OCI-LY1 (cell line): Measurements from ENCODE around the gene TNS3.

Experiments used
- H2AFZ ChIP-seq: fragments of 200-600 bp; sonication (generic), shearing (Covaris generic); 2 replicates; pipeline ENCODE4 v1.6.0; 2014; ENCODE audit warnings: antibody characterized with exemption, mild to moderate bottlenecking, low read length
- H3F3A ChIP-seq: fragments of 200-600 bp; sonication (generic), shearing (Covaris generic); 2 replicates; pipeline ENCODE4 v1.6.0; 2014; ENCODE audit warnings: mild to moderate bottlenecking, antibody characterized with exemption, low read length, moderate library complexity; ENCODE audit not compliant: insufficient read depth
- H3K27ac ChIP-seq: fragments of 200-600 bp; sonication (generic); 2 replicates; pipeline ENCODE4 v1.5.1; 2014; ENCODE audit warnings: low read length, mixed run types, mild to moderate bottlenecking, low read depth; ENCODE audit not compliant: poor library complexity, severe bottlenecking
- H3K27me3 ChIP-seq: fragments of 200-600 bp; sonication (generic); 2 replicates; pipeline ENCODE4 v1.6.0; 2014; ENCODE audit warnings: antibody characterized with exemption, mild to moderate bottlenecking, low read length, moderate library complexity; ENCODE audit not compliant: insufficient read depth
- H3K36me3 ChIP-seq: fragments of 200-600 bp; sonication (generic); 2 replicates; pipeline ENCODE4 v1.6.1; 2014; ENCODE audit warnings: mild to moderate bottlenecking, antibody characterized with exemption, low read length, moderate library complexity, mixed read lengths; ENCODE audit not compliant: insufficient read depth
- H3K4me1 ChIP-seq: fragments of 200-600 bp; sonication (generic); 2 replicates; pipeline ENCODE4 v1.5.1; 2014; ENCODE audit warnings: mild to moderate bottlenecking, low read length, moderate library complexity; ENCODE audit not compliant: insufficient read depth, severe bottlenecking
- H3K4me2 ChIP-seq: fragments of 200-600 bp; sonication (generic), shearing (Covaris generic); 2 replicates; pipeline ENCODE4 v1.6.1; 2014; ENCODE audit warnings: low read length
- H3K4me3 ChIP-seq: fragments of 200-600 bp; sonication (generic); 2 replicates; pipeline ENCODE4 v1.5.1; 2014; ENCODE audit warnings: low read length, low read depth, mild to moderate bottlenecking, mixed read lengths; ENCODE audit not compliant: poor library complexity, severe bottlenecking
- H3K79me2 ChIP-seq: fragments of 200-600 bp; shearing (Covaris generic); 2 replicates; pipeline ENCODE4 v1.6.1; 2016; ENCODE audit warnings: mixed run types, low read length, mixed read lengths; ENCODE audit not compliant: insufficient read depth
- H3K9ac ChIP-seq: fragments of 200-600 bp; sonication (generic), shearing (Covaris generic); 2 replicates; pipeline ENCODE4 v1.6.1; 2014; ENCODE audit warnings: mild to moderate bottlenecking, low read length, mixed read lengths
- H3K9me2 ChIP-seq: fragments of 200-600 bp; sonication (generic), shearing (Covaris generic); 2 replicates; pipeline ENCODE4 v1.6.1; 2014; ENCODE audit warnings: low read depth, mild to moderate bottlenecking, low read length, mixed read lengths
- H3K9me3 ChIP-seq: fragments of 200-600 bp; shearing (Covaris generic); 2 replicates; pipeline ENCODE4 v1.6.1; 2014; ENCODE audit warnings: low read length, mixed read lengths
- H4K20me1 ChIP-seq: fragments of 200-600 bp; sonication (generic), shearing (Covaris generic); 2 replicates; pipeline ENCODE4 v1.6.0; 2016; ENCODE audit warnings: mild to moderate bottlenecking, low read length; ENCODE audit not compliant: insufficient read depth
- EZH2 ChIP-seq: fragments of 200-600 bp; sonication (generic), shearing (Covaris generic); IDR thresholded peaks from 2 replicates; pipeline ENCODE4 v1.8.0; 2017; ENCODE audit warnings: borderline replicate concordance, mixed run types, mild to moderate bottlenecking, antibody characterized with exemption, low read length, moderate library complexity, mixed read lengths
- TF ChIP-seq, protein P1 (sequence below): fragments of 200-600 bp; sonication (generic), shearing (Covaris generic); IDR thresholded peaks from 2 replicates; pipeline ENCODE4 v1.5.1; 2017; ENCODE audit warnings: mild to moderate bottlenecking, antibody characterized with exemption, low read length, moderate library complexity, mixed read lengths

TNS3 gene

DNA sequence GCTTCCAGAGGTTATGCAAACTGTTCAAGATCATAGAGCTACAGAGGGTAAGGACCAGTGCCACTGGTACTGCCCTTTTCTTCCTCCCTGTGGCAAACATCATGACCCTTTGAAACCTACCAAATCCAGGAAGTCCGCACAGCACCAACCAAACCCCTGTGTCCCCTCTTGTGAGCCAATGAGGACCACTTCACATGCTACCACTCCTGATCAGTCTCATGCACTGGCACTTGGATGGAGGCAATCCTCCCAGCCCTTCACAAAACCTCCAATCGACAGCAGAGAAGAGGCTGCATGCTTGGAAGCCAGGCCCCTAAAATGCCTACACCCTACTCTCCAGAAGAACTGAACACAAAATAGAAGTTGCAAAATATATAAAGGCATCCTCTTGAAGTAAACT is 248.0 kb downstream of the TNS3 start:
- Histone ChIP-seq H3K9ac (no peak overlapping the region), H4K20me1 (no peaks in the 10 kb centered on the region), H3K36me3 (peaks cover 93% of the 10 kb centered on the region), H2AFZ (no peak overlapping the region), H3K79me2 (no peaks in the 10 kb centered on the region), H3K4me3 (no peak overlapping the region), H3K27ac (no peak overlapping the region), H3F3A (no peaks in the 10 kb centered on the region), H3K4me2 (no peak overlapping the region), H3K9me3 (no peaks in the 10 kb centered on the region), H3K4me1 (no peaks in the 10 kb centered on the region), H3K27me3 (no peaks in the 10 kb centered on the region), H3K9me2 (no peaks in the 10 kb centered on the region)
- TF ChIP-seq, protein P1, sequence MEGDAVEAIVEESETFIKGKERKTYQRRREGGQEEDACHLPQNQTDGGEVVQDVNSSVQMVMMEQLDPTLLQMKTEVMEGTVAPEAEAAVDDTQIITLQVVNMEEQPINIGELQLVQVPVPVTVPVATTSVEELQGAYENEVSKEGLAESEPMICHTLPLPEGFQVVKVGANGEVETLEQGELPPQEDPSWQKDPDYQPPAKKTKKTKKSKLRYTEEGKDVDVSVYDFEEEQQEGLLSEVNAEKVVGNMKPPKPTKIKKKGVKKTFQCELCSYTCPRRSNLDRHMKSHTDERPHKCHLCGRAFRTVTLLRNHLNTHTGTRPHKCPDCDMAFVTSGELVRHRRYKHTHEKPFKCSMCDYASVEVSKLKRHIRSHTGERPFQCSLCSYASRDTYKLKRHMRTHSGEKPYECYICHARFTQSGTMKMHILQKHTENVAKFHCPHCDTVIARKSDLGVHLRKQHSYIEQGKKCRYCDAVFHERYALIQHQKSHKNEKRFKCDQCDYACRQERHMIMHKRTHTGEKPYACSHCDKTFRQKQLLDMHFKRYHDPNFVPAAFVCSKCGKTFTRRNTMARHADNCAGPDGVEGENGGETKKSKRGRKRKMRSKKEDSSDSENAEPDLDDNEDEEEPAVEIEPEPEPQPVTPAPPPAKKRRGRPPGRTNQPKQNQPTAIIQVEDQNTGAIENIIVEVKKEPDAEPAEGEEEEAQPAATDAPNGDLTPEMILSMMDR: no peak
- TF ChIP-seq EZH2: no peak

DNA sequence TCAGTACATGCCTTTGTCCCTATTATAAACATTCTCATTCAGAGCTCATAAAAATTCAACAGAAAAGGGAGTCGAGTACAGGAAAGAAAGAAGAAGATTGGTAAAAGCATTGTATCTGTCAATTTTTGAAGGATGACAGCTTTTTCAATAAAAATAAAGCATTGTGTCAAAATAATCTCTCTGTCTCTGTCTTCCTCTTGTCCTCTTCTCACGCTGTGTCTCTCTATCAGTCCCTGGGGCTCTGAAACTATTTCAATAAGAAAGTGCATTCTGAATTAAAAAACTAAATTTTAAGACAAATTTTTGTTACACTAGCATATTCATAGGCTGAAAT is 248.4 kb downstream of the TNS3 start:
- Histone ChIP-seq H3K79me2 (no peaks in the 10 kb centered on the region), H2AFZ (no peak overlapping the region), H3K27ac (no peak overlapping the region)

DNA sequence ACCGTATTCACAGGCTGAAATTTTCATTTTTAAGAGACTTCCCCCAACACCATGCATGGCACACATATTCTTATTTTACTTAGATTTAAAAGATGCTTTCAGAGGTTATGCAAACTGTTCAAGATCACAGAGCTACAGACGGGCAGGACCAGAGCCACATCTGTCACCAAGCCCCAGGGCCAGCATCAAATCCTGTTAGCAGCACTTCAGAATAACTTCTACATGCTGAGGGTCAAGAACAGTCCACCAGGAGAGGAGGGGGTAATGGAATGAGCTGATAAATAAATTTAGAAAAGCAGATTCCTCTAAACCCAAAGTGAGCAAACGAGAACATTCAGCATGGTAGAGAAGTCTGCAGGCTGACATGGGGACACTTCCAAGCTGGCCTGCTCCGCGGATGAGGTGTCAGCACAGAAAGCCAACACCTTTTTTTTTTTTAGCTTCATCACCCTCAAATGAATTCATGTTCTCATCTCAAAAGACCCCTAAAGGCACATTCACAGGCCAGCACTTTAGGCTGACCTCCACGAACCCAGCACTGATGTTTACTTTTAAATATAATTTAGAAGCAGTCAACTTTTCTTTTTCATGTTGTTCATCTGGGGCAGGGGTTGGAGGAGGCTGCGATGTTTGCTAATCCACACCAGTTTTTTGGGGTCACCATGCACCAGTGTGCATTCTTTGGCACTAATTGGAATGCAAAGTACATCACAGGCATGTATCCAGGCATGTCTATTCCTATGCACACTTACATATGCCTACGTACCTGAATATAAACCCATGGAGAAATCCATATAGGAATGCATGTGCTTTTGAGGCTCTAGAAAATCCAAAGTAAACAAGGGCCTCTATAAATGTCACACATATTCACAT is 249.0 kb downstream of the TNS3 start:
- TF ChIP-seq EZH2: no peak
- TF ChIP-seq, protein P1: no peak
- no peaks in the 10 kb centered on the region for H3K27me3 ChIP-seq
- H3K79me2 ChIP-seq: no peaks in the 10 kb centered on the region

More for the DNA sequence above, 248.4 kb downstream of the TNS3 start:
- no peak for TF ChIP-seq EZH2
- TF ChIP-seq, protein P1: no peak
- no peaks in the 10 kb centered on the region for H3K27me3 ChIP-seq
- no peaks in the 10 kb centered on the region for H4K20me1 ChIP-seq
- H3F3A ChIP-seq: no peaks in the 10 kb centered on the region
- no peak overlapping the region for H3K4me3 ChIP-seq
- no peaks in the 10 kb centered on the region for H3K9me2 ChIP-seq
- H3K9ac ChIP-seq: no peak overlapping the region
- H3K9me3 ChIP-seq: no peaks in the 10 kb centered on the region
- no peaks in the 10 kb centered on the region for H3K4me1 ChIP-seq
- no peak overlapping the region for H3K4me2 ChIP-seq
- peaks cover 89% of the 10 kb centered on the region for H3K36me3 ChIP-seq

More for the DNA sequence above, 249.0 kb downstream of the TNS3 start:
- Histone ChIP-seq H3K9ac (no peak overlapping the region), H3K4me3 (no peak overlapping the region), H3K36me3 (peaks cover 87% of the 10 kb centered on the region), H3K4me1 (no peaks in the 10 kb centered on the region), H3K9me3 (no peaks in the 10 kb centered on the region), H3F3A (no peaks in the 10 kb centered on the region), H2AFZ (no peak overlapping the region), H4K20me1 (no peaks in the 10 kb centered on the region), H3K9me2 (no peaks in the 10 kb centered on the region), H3K4me2 (no peak overlapping the region), H3K27ac (no peak overlapping the region)
